ENCODE results near the gene RAB3B. TPM values are rescaled to one million over a fixed set of nuclear protein-coding genes. Genes with fewer than 3 reads are reported as not detected.

RAB3B gene
- total and polyA plus RNA-seq, 4 donors: 0.02 to 0.57 (median 0.11) TPM

GRCh38 chr1:51922040-51922439 lies 68.5 kb downstream of the RAB3B start:
- WGBS, 2 donors: 71 to 74% methylated on average over 3 of the region's 3 CpGs
- Histone ChIP-seq H3K4me3 (no peak overlapping the region), H3K9ac (ENCODE audit: insufficient read depth in 1 of 2, low read length in 2 of 2) (no peak overlapping the region), H3K4me1 (ENCODE audit: control insufficient read depth in 5 of 5, insufficient read depth in 5 of 5, low read length in 5 of 5) (no peaks in the 10 kb centered on the region), H3K27me3 (ENCODE audit: control insufficient read depth in 3 of 3, insufficient read depth in 3 of 3, low read length in 2 of 3) (peaks cover 0 to 25% (median 4%) of the 10 kb centered on the region in 3 donors), H3K36me3 (ENCODE audit: control insufficient read depth in 4 of 4, insufficient read depth in 4 of 4, low read length in 4 of 4) (no peaks in the 10 kb centered on the region), H3K9me3 (ENCODE audit: control insufficient read depth in 4 of 4, insufficient read depth in 3 of 4, low read length in 3 of 4) (no peaks in the 10 kb centered on the region), H3K27ac (ENCODE audit: low read depth in 1 of 2, low read length in 1 of 2) (no peak overlapping the region)
- no peak for DNase-seq
- no peak for ATAC-seq (ENCODE audit: insufficient read depth, low FRiP score)
- TF ChIP-seq CTCF (IDR thresholded peaks at IDR 0.05; ENCODE audit: control extremely low read depth, extremely low read depth): no peak

GRCh38 chr1:51920130-51920529 lies 70.4 kb downstream of the RAB3B start:
- DNase-seq (no peak), ATAC-seq (ENCODE audit: insufficient read depth, low FRiP score) (no peak)
- TF ChIP-seq CTCF (IDR thresholded peaks at IDR 0.05; ENCODE audit: control extremely low read depth, extremely low read depth): no peak
- H3K36me3 ChIP-seq (ENCODE audit: control insufficient read depth in 4 of 4, insufficient read depth in 4 of 4, low read length in 4 of 4): no peaks in the 10 kb centered on the region
- H3K9ac ChIP-seq (ENCODE audit: insufficient read depth in 1 of 2, low read length in 2 of 2): no peak overlapping the region
- H3K9me3 ChIP-seq (ENCODE audit: control insufficient read depth in 4 of 4, insufficient read depth in 3 of 4, low read length in 3 of 4): no peaks in the 10 kb centered on the region
- H3K4me3 ChIP-seq: no peak overlapping the region
- no peak overlapping the region for H3K27ac ChIP-seq (ENCODE audit: low read depth in 1 of 2, low read length in 1 of 2)
- H3K27me3 ChIP-seq (ENCODE audit: control insufficient read depth in 3 of 3, insufficient read depth in 3 of 3, low read length in 2 of 3): peaks cover 0 to 18% (median 4%) of the 10 kb centered on the region in 3 donors
- WGBS, 2 donors: 57 to 79% methylated on average over 5 of the region's 5 CpGs
- H3K4me1 ChIP-seq (ENCODE audit: control insufficient read depth in 5 of 5, insufficient read depth in 5 of 5, low read length in 5 of 5): no peaks in the 10 kb centered on the region

- WGBS, 2 donors: 89 to 97% methylated on average over 10 of the region's 10 CpGs
- ATAC-seq (ENCODE audit: insufficient read depth, low FRiP score): no peak
- DNase-seq: no peak
- no peak overlapping the region for H3K9ac ChIP-seq (ENCODE audit: insufficient read depth in 1 of 2, low read length in 2 of 2)
- H3K27me3 ChIP-seq (ENCODE audit: control insufficient read depth in 3 of 3, insufficient read depth in 3 of 3, low read length in 2 of 3): peaks cover 0 to 14% (median 4%) of the 10 kb centered on the region in 3 donors
- H3K4me3 ChIP-seq: no peak overlapping the region
- no peak for TF ChIP-seq CTCF (IDR thresholded peaks at IDR 0.05; ENCODE audit: control extremely low read depth, extremely low read depth)
- no peaks in the 10 kb centered on the region for H3K9me3 ChIP-seq (ENCODE audit: control insufficient read depth in 4 of 4, insufficient read depth in 3 of 4, low read length in 3 of 4)
- H3K36me3 ChIP-seq (ENCODE audit: control insufficient read depth in 4 of 4, insufficient read depth in 4 of 4, low read length in 4 of 4): no peaks in the 10 kb centered on the region
- no peaks in the 10 kb centered on the region for H3K4me1 ChIP-seq (ENCODE audit: control insufficient read depth in 5 of 5, insufficient read depth in 5 of 5, low read length in 5 of 5)
- no peak overlapping the region for H3K27ac ChIP-seq (ENCODE audit: low read depth in 1 of 2, low read length in 1 of 2)
Measured at GRCh38 chr1:51919684-51920083, 70.8 kb downstream of the RAB3B start.

All from lung (tissue), 12 donors.